Fibroblast of lung (primary cell): Measurements from ENCODE around the gene KLRB1.

Experiments used
- CTCF ChIP-seq, 2 donors: IDR thresholded peaks in 1 of 2; conservative IDR thresholded peaks in 1 of 2; 1 replicate in 1 of 2; 2 replicates in 1 of 2; pipeline ENCODE4 v1.5.1; 2011 to 2012; ENCODE audit warnings: low read length in 2 of 2, control low read depth in 1 of 2, inconsistent platforms in 1 of 2, low read depth in 1 of 2, mild to moderate bottlenecking in 1 of 2
- EZH2 ChIP-seq: IDR thresholded peaks from 2 replicates; pipeline ENCODE4 v1.5.1; 2012; ENCODE audit warnings: low read length, control low read depth, mild to moderate bottlenecking; ENCODE audit errors: missing control alignments

GRCh38 chr12:9636150-9636850 lies 28.6 kb upstream of the KLRB1 start:
- no peak for TF ChIP-seq CTCF (conservative IDR thresholded peaks at IDR 0.05 in 1 of 2, IDR thresholded peaks at IDR 0.05 in 1 of 2; ENCODE audit: low read depth in 1 of 2, low read length in 2 of 2)
- no peak for TF ChIP-seq EZH2
